ENCODE results near the gene TRAF4. TPM values are rescaled to one million over a fixed set of nuclear protein-coding genes. Genes with fewer than 3 reads are reported as not detected.

TRAF4 gene
- total RNA-seq, 1 experiment from 2014 or later = 227 TPM

DNA sequence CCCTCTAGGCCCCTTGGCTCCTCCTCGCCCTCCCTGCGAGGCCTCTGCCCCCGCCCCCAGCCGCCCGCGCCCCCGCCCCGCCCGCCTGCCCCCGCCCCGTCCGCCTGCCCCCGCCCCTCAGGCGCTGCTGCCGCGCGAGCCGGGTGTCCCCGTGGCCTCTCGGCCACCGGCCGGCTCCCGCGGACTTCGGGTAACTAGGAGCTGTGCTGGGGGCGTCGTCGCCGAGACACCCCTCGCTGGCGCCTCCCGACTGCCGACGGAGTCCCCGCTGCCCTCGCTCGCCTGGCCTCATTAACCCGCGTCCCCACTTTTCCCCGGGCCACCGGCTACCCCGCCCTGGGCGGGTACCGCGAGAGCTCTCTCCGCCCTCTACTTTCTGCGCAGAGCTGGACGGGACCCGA lies 17.6 kb upstream of the TRAF4 start, which contains the start of gene TLCD1:
TSS of gene TLCD1 (minus strand) at position 8 of the 401 bp plus-strand sequence. CDS start 136 bp downstream, outside the sequence.
- Histone ChIP-seq H2BK20ac (ENCODE audit: low read depth, low read length, poor library complexity, severe bottlenecking) (no peak within 1 kb of the TSS), H2AK5ac (ENCODE audit: insufficient read length, low read length) (no peak within 1 kb of the TSS), H3K79me2 (ENCODE audit: insufficient read depth, low read length) (peaks cover 5% of the 10 kb centered on the region; the same call in 1 of the 2 replicates), H3K14ac (ENCODE audit: insufficient read depth, low read length) (peak within 1 kb of the TSS; percentile 95), H3K56ac (ENCODE audit: insufficient read length, low read depth, low read length) (no peak within 1 kb of the TSS), H4K5ac (ENCODE audit: insufficient read length, low read depth, low read length) (peak within 1 kb of the TSS; percentile 85), H4K8ac (replicated peaks; ENCODE audit: insufficient read length, low read depth, low read length) (no peak within 1 kb of the TSS), H3K23me2 (ENCODE audit: insufficient read length, low read depth, low read length, poor library complexity, severe bottlenecking) (peaks cover 20% of the 10 kb centered on the region), H3K27ac (ENCODE audit: insufficient read length, low read depth, low read length) (peak within 1 kb of the TSS; percentile 92), H2BK15ac (ENCODE audit: low read depth, low read length) (no peak within 1 kb of the TSS), H3K79me1 (ENCODE audit: insufficient read depth, low read depth, low read length, poor library complexity, severe bottlenecking) (peaks cover 3% of the 10 kb centered on the region), H3K4me2 (ENCODE audit: insufficient read depth, insufficient read length, low read length) (peak within 1 kb of the TSS; percentile 79), H3K27me3 (ENCODE audit: insufficient read depth, low read length) (no peaks in the 10 kb centered on the region), H3T11ph (ENCODE audit: low read length) (no peak within 1 kb of the TSS), H4K20me1 (ENCODE audit: control insufficient read depth, insufficient read depth, insufficient read length) (no peaks in the 10 kb centered on the region), H3K4ac (ENCODE audit: low read depth, low read length) (no peak within 1 kb of the TSS; the same call in 1 of the 2 replicates), H4K91ac (ENCODE audit: insufficient read length, low read depth, low read length) (no peak within 1 kb of the TSS), H3K18ac (ENCODE audit: insufficient read length, low read depth, low read length) (peak within 1 kb of the TSS; percentile 94), H2BK120ac (ENCODE audit: low read depth, low read length, poor library complexity, severe bottlenecking) (peak within 1 kb of the TSS; percentile 88), H3K9ac (ENCODE audit: extremely low read depth, insufficient read length, low read length) (peak within 1 kb of the TSS; percentile 92), H3K9me3 (ENCODE audit: control insufficient read depth, low read depth, low read length) (no peaks in the 10 kb centered on the region), H2AFZ (ENCODE audit: low read length) (no peak within 1 kb of the TSS), H2BK5ac (ENCODE audit: insufficient read length, low read length) (peak within 1 kb of the TSS; percentile 71), H3K4me1 (ENCODE audit: insufficient read depth, low read length) (0 out of 2 replicates have a peak, but pooled peaks cover 7% of the 10 kb centered on the region), H2BK12ac (ENCODE audit: insufficient read length, low read depth, low read length) (peak within 1 kb of the TSS; percentile 26), H3K23ac (ENCODE audit: insufficient read length, low read depth, low read length) (no peak within 1 kb of the TSS)
- Mint-ChIP-seq H3K36me3 (ENCODE audit: insufficient read depth in 1 of 3, low read depth in 3 of 3) (peaks cover 30 to 41% (median 34%) of the 10 kb centered on the region in 3 experiments; a peak in 6 of 7 replicates), H3K27ac (peak within 1 kb of the TSS; percentile 99 to 100 (median 99)), H3K4me1 (peaks cover 33 to 44% of the 10 kb centered on the region in 2 experiments), H3K9me3 (no peaks in the 10 kb centered on the region; a peak in 2 of 5 replicates), H3K4me3 (peak within 1 kb of the TSS; percentile 95 to 96), H3K27me3 (ENCODE audit: low read depth) (no peaks in the 10 kb centered on the region; the same call in 1 of the 2 replicates)
- peak; percentile 90 for DNase-seq
- TF ChIP-seq, protein P1, sequence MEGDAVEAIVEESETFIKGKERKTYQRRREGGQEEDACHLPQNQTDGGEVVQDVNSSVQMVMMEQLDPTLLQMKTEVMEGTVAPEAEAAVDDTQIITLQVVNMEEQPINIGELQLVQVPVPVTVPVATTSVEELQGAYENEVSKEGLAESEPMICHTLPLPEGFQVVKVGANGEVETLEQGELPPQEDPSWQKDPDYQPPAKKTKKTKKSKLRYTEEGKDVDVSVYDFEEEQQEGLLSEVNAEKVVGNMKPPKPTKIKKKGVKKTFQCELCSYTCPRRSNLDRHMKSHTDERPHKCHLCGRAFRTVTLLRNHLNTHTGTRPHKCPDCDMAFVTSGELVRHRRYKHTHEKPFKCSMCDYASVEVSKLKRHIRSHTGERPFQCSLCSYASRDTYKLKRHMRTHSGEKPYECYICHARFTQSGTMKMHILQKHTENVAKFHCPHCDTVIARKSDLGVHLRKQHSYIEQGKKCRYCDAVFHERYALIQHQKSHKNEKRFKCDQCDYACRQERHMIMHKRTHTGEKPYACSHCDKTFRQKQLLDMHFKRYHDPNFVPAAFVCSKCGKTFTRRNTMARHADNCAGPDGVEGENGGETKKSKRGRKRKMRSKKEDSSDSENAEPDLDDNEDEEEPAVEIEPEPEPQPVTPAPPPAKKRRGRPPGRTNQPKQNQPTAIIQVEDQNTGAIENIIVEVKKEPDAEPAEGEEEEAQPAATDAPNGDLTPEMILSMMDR (conservative IDR thresholded peaks at IDR 0.05) = no peak
- no CpG with 5 or more reads among the region's 49 CpGs for WGBS (ENCODE audit: extremely low coverage, insufficient read length, low lambda C conversion rate)
